HepG2 (cell line): Measurements from ENCODE around the gene CAPN10. TPM values are rescaled to one million over a fixed set of nuclear protein-coding genes. Genes with fewer than 3 reads are reported as not detected.
A peak's percentile ranks its signal among the peaks of the same experiment; 100 is the strongest.

Experiments used
- DZIP1 ChIP-seq: sonication (generic); formaldehyde crosslinking; IDR thresholded peaks from 2 replicates; pipeline ENCODE4 v1.5.0; 2020; ENCODE audit warnings: mild to moderate bottlenecking, missing genetic modification reagents
- EED ChIP-seq: sonication (generic); formaldehyde crosslinking; IDR thresholded peaks from 2 replicates; pipeline ENCODE4 v1.5.0; 2020; ENCODE audit warnings: mild to moderate bottlenecking, missing genetic modification reagents
- ETV5 ChIP-seq: IDR thresholded peaks from 2 replicates; pipeline ENCODE4 v1.6.1; 2018; ENCODE audit warnings: missing biosample characterization, missing genetic modification reagents, inconsistent platforms, borderline replicate concordance
- FOXO1 ChIP-seq: sonication (generic); formaldehyde crosslinking; IDR thresholded peaks from 2 replicates; pipeline ENCODE4 v1.4.0; 2020; ENCODE audit warnings: missing genetic modification reagents
- PHB2 ChIP-seq: fragments of 450-650 bp; IDR thresholded peaks from 2 replicates; pipeline ENCODE4 v1.6.1; 2018; ENCODE audit not compliant: partially characterized antibody
- RFX3 ChIP-seq: IDR thresholded peaks from 2 replicates; pipeline ENCODE4 v1.6.1; 2016; ENCODE audit warnings: missing biosample characterization, missing genetic modification reagents
- SRSF1 ChIP-seq: fragments of 200-400 bp; formaldehyde crosslinking; optimal IDR thresholded peaks from 2 replicates; pipeline ENCODE3; 2017; ENCODE audit warnings: mild to moderate bottlenecking, low read depth, low read length, moderate library complexity
- STAG1 ChIP-seq: sonication (generic); formaldehyde crosslinking; IDR thresholded peaks from 2 replicates; pipeline ENCODE4 v1.4.0; 2020; ENCODE audit warnings: missing genetic modification reagents
- STAT5B ChIP-seq: sonication (generic); formaldehyde crosslinking; IDR thresholded peaks from 2 replicates; pipeline ENCODE4 v1.4.0; 2020; ENCODE audit warnings: missing genetic modification reagents
- ZBTB40 ChIP-seq, 2 experiments: fragments of 450-650 bp in 1 of 2; sonication (generic) in 1 of 2; formaldehyde crosslinking in 1 of 2; IDR thresholded peaks; 2 replicates each; pipeline versions ENCODE4 v1.6.1 to v1.8.0; 2016 to 2022; ENCODE audit warnings: antibody characterized with exemption in 1 of 2, mild to moderate bottlenecking in 1 of 2, missing genetic modification reagents in 1 of 2
- ZNF317 ChIP-seq: sonication (generic); formaldehyde crosslinking; IDR thresholded peaks from 2 replicates; pipeline ENCODE4 v1.5.0; 2020; ENCODE audit warnings: mild to moderate bottlenecking, missing genetic modification reagents
- ZNF552 ChIP-seq: sonication (generic); formaldehyde crosslinking; IDR thresholded peaks from 2 replicates; pipeline ENCODE4 v1.9.0; 2022; ENCODE audit warnings: missing genetic modification reagents, mild to moderate bottlenecking, borderline replicate concordance
- ZNF605 ChIP-seq: sonication (generic); formaldehyde crosslinking; IDR thresholded peaks from 2 replicates; pipeline ENCODE4 v1.8.0; 2022; ENCODE audit warnings: mild to moderate bottlenecking, missing genetic modification reagents
- polyA plus RNA-seq, 8 experiments: library from polyadenylated mRNA; depleted of rRNA in 3 of 8; stranded (reverse) in 7 of 8; unstranded in 1 of 8; fragments of >200 nt; fragmentation: Illumina TruSeq in 4 of 8; extraction: Trizol in 4 of 8; gene quantifications; 2 replicates each; pipeline versions ENCODE4 v1.2.1 to v1.2.3, GENCODE V29; 2011 to 2016; ENCODE audit warnings: low read depth in 4 of 8, missing spikeins in 1 of 8, mixed read lengths in 1 of 8; ENCODE audit not compliant: insufficient read depth in 1 of 8
- total RNA-seq, 5 experiments: library from RNA; depleted of rRNA; stranded (reverse); fragments of >200 nt; fragmentation: Illumina TruSeq; extraction: Trizol; gene quantifications; 2 replicates each; pipeline ENCODE4 v1.2.3, GENCODE V29; 2016; ENCODE audit warnings: low read depth in 1 of 5

The CAPN10 gene
- total and polyA plus RNA-seq, 2 of the 13 experiments (the other 11 are each of a cell fraction or from before 2014, with no cell fraction given): 27.6 to 32.4 TPM

GRCh38 chr2:240586198-240586918 lies at the start of gene CAPN10 (continued):
- TF ChIP-seq ZBTB40 (IDR thresholded peaks at IDR 0.05): no peak
- no peak for TF ChIP-seq ZBTB40 (CRISPR knock-in tag; IDR thresholded peaks at IDR 0.05)
- no peak for TF ChIP-seq SRSF1
- TF ChIP-seq FOXO1: peak; percentile 71; the same call in 1 of the 2 replicates
- peak; percentile 80; the same call in 1 of the 2 replicates for TF ChIP-seq ZNF317
- 0 out of 2 replicates have a peak, but pooled peaks have one; percentile 13 for TF ChIP-seq RFX3 (CRISPR knock-in tag)
- no peak for TF ChIP-seq DZIP1 (CRISPR knock-in tag)
- peak; percentile 96 for TF ChIP-seq ZNF605 (CRISPR knock-in tag)
- no peak for TF ChIP-seq STAT5B (CRISPR knock-in tag)
- peak; percentile 2; the same call in 1 of the 2 replicates for TF ChIP-seq EED (CRISPR knock-in tag)
- no peak for TF ChIP-seq STAG1
- TF ChIP-seq PHB2: no peak
- TF ChIP-seq ETV5: peak; percentile 94
- TF ChIP-seq ZNF552 (CRISPR knock-in tag): peak; percentile 64; the same call in 1 of the 2 replicates
